Thoracic aorta (tissue), 2 donors: ENCODE data around the gene SYPL2. TPM values are rescaled to one million over a fixed set of nuclear protein-coding genes. Genes with fewer than 3 reads are reported as not detected.

ENCODE experiments used
- ATAC-seq: fragments of 150-250 bp; one replicate; pipeline ENCODE4 v1.8.0; 2017; ENCODE audit warnings: low read depth; ENCODE audit not compliant: insufficient number of reproducible peaks, low FRiP score
- DNase-seq: peaks from one replicate; pipeline ENCODE4 v3.0.0-alpha.2; 2020; ENCODE audit warnings: low spot score
- H3K27ac ChIP-seq, 2 donors: fragments of 200-600 bp; sonication (generic); 1 replicate in 1 of 2; 2 replicates in 1 of 2; pipeline ENCODE4 v1.5.1; 2016; ENCODE audit warnings: mild to moderate bottlenecking in 2 of 2, moderate library complexity in 2 of 2
- H3K27me3 ChIP-seq: fragments of 200-600 bp; sonication (generic); replicated peaks from 2 replicates; pipeline ENCODE4 v1.6.0; 2016; ENCODE audit warnings: mild to moderate bottlenecking; ENCODE audit not compliant: insufficient read depth
- H3K36me3 ChIP-seq: fragments of 200-600 bp; sonication (generic); one replicate; pipeline ENCODE4 v1.5.1; 2016
- H3K4me1 ChIP-seq, 2 donors: fragments of 200-600 bp; sonication (generic); 1 replicate in 1 of 2; 2 replicates in 1 of 2; pipeline versions ENCODE4 v1.5.1 to v1.6.0; 2016; ENCODE audit warnings: low read depth in 2 of 2, mild to moderate bottlenecking in 1 of 2; ENCODE audit not compliant: control insufficient read depth in 1 of 2
- H3K4me3 ChIP-seq: fragments of 200-600 bp; sonication (generic); 2 replicates; pipeline ENCODE4 v1.5.1; 2016; ENCODE audit warnings: mild to moderate bottlenecking
- H3K9me3 ChIP-seq: fragments of 200-600 bp; sonication (generic); 2 replicates; pipeline ENCODE4 v1.5.1; 2016
- CTCF ChIP-seq: fragments of 200-600 bp; sonication (generic); IDR thresholded peaks from one replicate; pipeline ENCODE4 v1.5.1; 2019; ENCODE audit warnings: antibody characterized with exemption
- total RNA-seq, 2 donors: library from RNA; depleted of rRNA; stranded (reverse); fragments of >200 nt; gene quantifications; one replicate each; pipeline versions ENCODE4 v1.1.0 to v1.2.3, GENCODE V29; 2016

The SYPL2 gene
- total RNA-seq, 2 donors from 2014 or later = 4.2 to 6.1 TPM

GRCh38 chr1:109514846-109515245 lies 48.5 kb downstream of the SYPL2 start:
- ATAC-seq (no peak), DNase-seq (no peak)
- no peaks in the 10 kb centered on the region for H3K9me3 ChIP-seq
- TF ChIP-seq CTCF = no peak
- H3K4me3 ChIP-seq = no peak overlapping the region
- no peaks in the 10 kb centered on the region for H3K36me3 ChIP-seq
- H3K4me1 ChIP-seq = peaks cover 6 to 7% of the 10 kb centered on the region in 2 donors
- H3K27me3 ChIP-seq = no peaks in the 10 kb centered on the region
- no peak overlapping the region for H3K27ac ChIP-seq

- Histone ChIP-seq H3K36me3 (no peaks in the 10 kb centered on the region), H3K27me3 (no peaks in the 10 kb centered on the region), H3K4me3 (no peak overlapping the region), H3K4me1 (no peaks in the 10 kb centered on the region), H3K27ac (no peak overlapping the region), H3K9me3 (no peaks in the 10 kb centered on the region)
- TF ChIP-seq CTCF = no peak
- ATAC-seq = no peak
- DNase-seq = no peak
Measured at GRCh38 chr1:109516872-109517271, 50.5 kb downstream of the SYPL2 start.

GRCh38 chr1:109517337-109517736 lies 51.0 kb downstream of the SYPL2 start:
- H3K4me3 ChIP-seq = no peak overlapping the region
- H3K27ac ChIP-seq = no peak overlapping the region
- no peaks in the 10 kb centered on the region for H3K36me3 ChIP-seq
- H3K9me3 ChIP-seq = no peaks in the 10 kb centered on the region
- ATAC-seq (no peak), DNase-seq (no peak)
- H3K27me3 ChIP-seq = no peaks in the 10 kb centered on the region
- TF ChIP-seq CTCF = no peak
- H3K4me1 ChIP-seq = no peaks in the 10 kb centered on the region

- Histone ChIP-seq H3K4me1 (no peaks in the 10 kb centered on the region), H3K9me3 (no peaks in the 10 kb centered on the region), H3K4me3 (no peak overlapping the region), H3K27me3 (no peaks in the 10 kb centered on the region), H3K36me3 (no peaks in the 10 kb centered on the region), H3K27ac (no peak overlapping the region)
- DNase-seq = no peak
- ATAC-seq = no peak
- TF ChIP-seq CTCF = no peak
Measured at GRCh38 chr1:109521002-109521951, 54.9 kb downstream of the SYPL2 start.

GRCh38 chr1:109522026-109522425 lies 55.7 kb downstream of the SYPL2 start:
- Histone ChIP-seq H3K27me3 (no peaks in the 10 kb centered on the region), H3K27ac (no peak overlapping the region), H3K4me1 (no peaks in the 10 kb centered on the region), H3K9me3 (no peaks in the 10 kb centered on the region), H3K4me3 (no peak overlapping the region), H3K36me3 (no peaks in the 10 kb centered on the region)
- DNase-seq (no peak), ATAC-seq (no peak)
- no peak for TF ChIP-seq CTCF
